Measurements from ENCODE around the gene MRC2.

GRCh38 chr17:62625870-62626200 is 1.6 kb upstream of the MRC2 start:
- TF ChIP-seq, protein P1, sequence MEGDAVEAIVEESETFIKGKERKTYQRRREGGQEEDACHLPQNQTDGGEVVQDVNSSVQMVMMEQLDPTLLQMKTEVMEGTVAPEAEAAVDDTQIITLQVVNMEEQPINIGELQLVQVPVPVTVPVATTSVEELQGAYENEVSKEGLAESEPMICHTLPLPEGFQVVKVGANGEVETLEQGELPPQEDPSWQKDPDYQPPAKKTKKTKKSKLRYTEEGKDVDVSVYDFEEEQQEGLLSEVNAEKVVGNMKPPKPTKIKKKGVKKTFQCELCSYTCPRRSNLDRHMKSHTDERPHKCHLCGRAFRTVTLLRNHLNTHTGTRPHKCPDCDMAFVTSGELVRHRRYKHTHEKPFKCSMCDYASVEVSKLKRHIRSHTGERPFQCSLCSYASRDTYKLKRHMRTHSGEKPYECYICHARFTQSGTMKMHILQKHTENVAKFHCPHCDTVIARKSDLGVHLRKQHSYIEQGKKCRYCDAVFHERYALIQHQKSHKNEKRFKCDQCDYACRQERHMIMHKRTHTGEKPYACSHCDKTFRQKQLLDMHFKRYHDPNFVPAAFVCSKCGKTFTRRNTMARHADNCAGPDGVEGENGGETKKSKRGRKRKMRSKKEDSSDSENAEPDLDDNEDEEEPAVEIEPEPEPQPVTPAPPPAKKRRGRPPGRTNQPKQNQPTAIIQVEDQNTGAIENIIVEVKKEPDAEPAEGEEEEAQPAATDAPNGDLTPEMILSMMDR (IDR thresholded peaks at IDR 0.05) = no peak
- TF ChIP-seq EP300 (IDR thresholded peaks at IDR 0.05; ENCODE audit: low read depth) (no peak), POLR2AphosphoS5 (IDR thresholded peaks at IDR 0.05) (no peak), POLR2A (IDR thresholded peaks at IDR 0.05) (no peak)
